ENCODE data around the gene HACD2. TPM values are rescaled to one million over a fixed set of nuclear protein-coding genes. Genes with fewer than 3 reads are reported as not detected.

The HACD2 gene
- total and polyA plus RNA-seq, 10 of the 15 experiments (the other 5 are each of a cell fraction or from before 2014, with no cell fraction given): 9.1 to 30.0 (median 18.8) TPM

GRCh38 chr3:123442908-123443307 is 141.9 kb downstream of the HACD2 start (continued):
- no peak for TF ChIP-seq NFYA (IDR thresholded peaks at IDR 0.05; ENCODE audit: borderline replicate concordance, low read depth, low read length)
- no peak for TF ChIP-seq BCLAF1 (IDR thresholded peaks at IDR 0.05)
- no peak for TF ChIP-seq RAD21 (IDR thresholded peaks at IDR 0.05; ENCODE audit: insufficient read depth, low read depth, low read length)
- TF ChIP-seq CHD4 (IDR thresholded peaks at IDR 0.05): no peak
- TF ChIP-seq RB1 (IDR thresholded peaks at IDR 0.05; ENCODE audit: borderline replicate concordance): no peak
- no peak for TF ChIP-seq ZZZ3 (IDR thresholded peaks at IDR 0.05; ENCODE audit: control insufficient read depth, insufficient read length, low read depth)
- TF ChIP-seq ATF7 (IDR thresholded peaks at IDR 0.05; ENCODE audit: low read depth): no peak

- 45% methylated on average over 9 of the region's 9 CpGs for WGBS (ENCODE audit: insufficient coverage, insufficient replicate concordance, low lambda C conversion rate, missing lambda C conversion rate)
- in situ Hi-C loops (cut with MboI): no loop called here
- TF ChIP-seq SUZ12 (IDR thresholded peaks at IDR 0.05; ENCODE audit: unreplicated experiment): no peak
- no peak for TF ChIP-seq PML (IDR thresholded peaks at IDR 0.05; ENCODE audit: low read length)
- TF ChIP-seq ZBED1 (IDR thresholded peaks at IDR 0.05; ENCODE audit: borderline replicate concordance): no peak
- no peak for TF ChIP-seq POLR2A (IDR thresholded peaks at IDR 0.05; ENCODE audit: low read depth, low read length)
- no peak for TF ChIP-seq NBN (IDR thresholded peaks at IDR 0.05)
- no peak for TF ChIP-seq RELB (IDR thresholded peaks at IDR 0.05; ENCODE audit: low read depth)
- TF ChIP-seq SIX5 (IDR thresholded peaks at IDR 0.05; ENCODE audit: low read depth, low read length, severe bottlenecking): no peak
- no peak for TF ChIP-seq CEBPZ (IDR thresholded peaks at IDR 0.05; ENCODE audit: low read depth, low read length)
- no peak for TF ChIP-seq NR2C2 (IDR thresholded peaks at IDR 0.05; ENCODE audit: borderline replicate concordance, control insufficient read depth, insufficient read length, low read depth)
Observed at GRCh38 chr3:123442125-123442524, 142.7 kb downstream of the HACD2 start.

More at GRCh38 chr3:123442125-123442524, 142.7 kb downstream of the HACD2 start:
- POLR2A ChIA-PET: no interaction called here
- FAIRE-seq (no peak), ATAC-seq (no peak), DNase-seq (ENCODE audit: low read depth, low spot score) (no peak)
- Histone ChIP-seq H2AFZ (ENCODE audit: control insufficient read depth, low read depth, low read length) (no peak overlapping the region), H3K4me3 (no peak overlapping the region), H3K9ac (ENCODE audit: control insufficient read depth, insufficient read depth, low read length) (no peak overlapping the region), H3K79me2 (ENCODE audit: control insufficient read depth, insufficient read depth, low read length) (no peaks in the 10 kb centered on the region), H3K36me3 (ENCODE audit: control insufficient read depth in 2 of 2, insufficient read depth in 2 of 2, low read length in 1 of 2) (no peaks in the 10 kb centered on the region), H3K9me3 (replicated peaks; ENCODE audit: control insufficient read depth, insufficient read depth, low read length) (no peaks in the 10 kb centered on the region), H3K4me2 (ENCODE audit: control insufficient read depth, insufficient read depth) (no peak overlapping the region), H3K27ac (ENCODE audit: control insufficient read depth, insufficient read depth) (no peak overlapping the region), H4K20me1 (ENCODE audit: control insufficient read depth, insufficient read depth) (no peaks in the 10 kb centered on the region), H3K27me3 (replicated peaks in 1 of 2; ENCODE audit: control insufficient read depth in 2 of 2, insufficient read depth in 2 of 2, low read length in 1 of 2) (peaks cover 0 to 5% of the 10 kb centered on the region in 2 experiments; a peak in 1 of 4 replicates), H3K4me1 (ENCODE audit: control insufficient read depth, insufficient read depth, low read length) (no peaks in the 10 kb centered on the region)
- CTCF ChIA-PET: interaction anchor here (0.9 kb wide), 1 partner anchor 10 kb away, joined by 3 read pairs; no protein-coding TSS in a partner anchor
- SMC1A ChIA-PET (ENCODE audit: uncharacterized antibody, unreplicated experiment): no interaction called here
- BruUV-seq (replicated peaks): no TSS peak
- RAD21 ChIA-PET (ENCODE audit: unreplicated experiment): no interaction called here
- intact Hi-C loops (cut with micrococcal nuclease; ENCODE audit: unreplicated experiment): no loop called here
